ENCODE data around the gene SDC1.

GRCh38 chr2:20205069-20205468, 19.9 kb downstream of the SDC1 start:
- no peak for TF ChIP-seq POLR2AphosphoS5 (IDR thresholded peaks at IDR 0.05)
- no peak for TF ChIP-seq CTCF (IDR thresholded peaks at IDR 0.05)
- TF ChIP-seq POLR2A (IDR thresholded peaks at IDR 0.05), result no peak
